GM12878 (cell line): ENCODE data around the gene TPCN2. TPM values are rescaled to one million over a fixed set of nuclear protein-coding genes. Genes with fewer than 3 reads are reported as not detected.

Experiments used
- ATAC-seq: fragments of 200-7000 bp; cut with Tn5 transposase; 3 replicates; pipeline ENCODE4 v1.9.1; 2020; ENCODE audit warnings: mild to moderate bottlenecking, moderate library complexity
- BruUV-seq: library from RNA; stranded (reverse); fragments of 400-500 nt; replicated peaks from 2 replicates; lab custom pipeline; 2021; lab: Mats Ljungman, UMichigan
- CTCF ChIA-PET: fragments of 300-600 bp; sonication (Branson Sonifier 250); formaldehyde crosslinking; extraction: SDS; loops from one replicate; lab custom pipeline; 2021; ENCODE audit warnings: inconsistent platforms; lab: Yijun Ruan, JAX
- POLR2A ChIA-PET: fragments of 350-600 bp; formaldehyde crosslinking; extraction: SDS; loops from one replicate; lab custom pipeline; 2021; ENCODE audit warnings: inconsistent platforms; lab: Charles Lee
- RAD21 ChIA-PET: fragments of 300-600 bp; sonication (Branson Sonifier 250); formaldehyde crosslinking; loops from one replicate; lab custom pipeline; 2023; ENCODE audit warnings: antibody characterized with exemption; ENCODE audit not compliant: unreplicated experiment; lab: Charles Lee
- SMC1A ChIA-PET: fragments of 300-600 bp; sonication (Branson Sonifier 250); formaldehyde crosslinking; loops from one replicate; lab custom pipeline; 2023; ENCODE audit not compliant: unreplicated experiment, uncharacterized antibody; lab: Charles Lee
- DNase-seq: peaks from one replicate; pipeline ENCODE4 v3.0.0-alpha.2; 2011; ENCODE audit warnings: low read depth, low spot score
- FAIRE-seq: peaks from 3 replicates; lab custom pipeline; 2011; peaks lifted over from hg19 to GRCh38; lab: Jason Lieb, UNC
- H2AFZ ChIP-seq: 2 replicates; pipeline ENCODE4 v1.6.0; 2011; ENCODE audit warnings: low read depth, low read length, control low read depth; ENCODE audit not compliant: control insufficient read depth
- H3K27ac ChIP-seq: 2 replicates; pipeline ENCODE4 v1.5.1; 2011; ENCODE audit warnings: control low read depth; ENCODE audit not compliant: control insufficient read depth, insufficient read depth
- H3K27me3 ChIP-seq, 2 experiments: replicated peaks in 1 of 2; 2 replicates each; pipeline versions ENCODE4 v1.6.0 to v1.6.1; 2011; ENCODE audit warnings: low read length in 1 of 2; ENCODE audit not compliant: control insufficient read depth in 2 of 2, insufficient read depth in 2 of 2
- H3K36me3 ChIP-seq, 2 experiments: 2 replicates each; pipeline ENCODE4 v1.5.1; 2011; ENCODE audit warnings: low read length in 1 of 2; ENCODE audit not compliant: control insufficient read depth in 2 of 2, insufficient read depth in 2 of 2
- H3K4me1 ChIP-seq: 2 replicates; pipeline ENCODE4 v1.6.1; 2011; ENCODE audit warnings: mild to moderate bottlenecking, low read length, moderate library complexity, mixed read lengths; ENCODE audit not compliant: control insufficient read depth, insufficient read depth
- H3K4me2 ChIP-seq: 2 replicates; pipeline ENCODE4 v1.6.0; 2011; ENCODE audit warnings: control low read depth; ENCODE audit not compliant: control insufficient read depth, insufficient read depth
- H3K4me3 ChIP-seq: fragments of 200-600 bp; sonication (generic); 2 replicates; pipeline ENCODE4 v1.5.1; 2016
- H3K79me2 ChIP-seq: 2 replicates; pipeline ENCODE4 v1.6.0; 2011; ENCODE audit warnings: low read length; ENCODE audit not compliant: control insufficient read depth, insufficient read depth
- H3K9ac ChIP-seq: 2 replicates; pipeline ENCODE4 v1.8.0; 2011; ENCODE audit warnings: low read length, control low read depth, mixed read lengths; ENCODE audit not compliant: control insufficient read depth, insufficient read depth
- H3K9me3 ChIP-seq: replicated peaks from 3 replicates; pipeline ENCODE4 v1.5.1; 2011; ENCODE audit warnings: mild to moderate bottlenecking, low read length; ENCODE audit not compliant: control insufficient read depth, insufficient read depth
- H4K20me1 ChIP-seq: 2 replicates; pipeline ENCODE4 v1.6.0; 2011; ENCODE audit not compliant: control insufficient read depth, insufficient read depth
- E4F1 ChIP-seq: fragments of 450-650 bp; IDR thresholded peaks from 2 replicates; pipeline ENCODE4 v1.6.1; 2018; ENCODE audit warnings: borderline replicate concordance, mild to moderate bottlenecking; ENCODE audit not compliant: partially characterized antibody
- MEF2A ChIP-seq: IDR thresholded peaks from 2 replicates; pipeline ENCODE4 v1.6.1; 2011; ENCODE audit warnings: low read depth, mild to moderate bottlenecking, low read length, moderate library complexity; ENCODE audit not compliant: insufficient read depth
- MYC ChIP-seq: IDR thresholded peaks from 2 replicates; pipeline ENCODE4 v1.6.1; 2011; ENCODE audit warnings: mild to moderate bottlenecking, low read length, moderate library complexity, inconsistent platforms; ENCODE audit not compliant: insufficient read depth, insufficient replicate concordance, insufficient read length, severe bottlenecking
- NFXL1 ChIP-seq: fragments of 450-650 bp; IDR thresholded peaks from 2 replicates; pipeline ENCODE4 v1.6.1; 2017; ENCODE audit warnings: antibody characterized with exemption, mild to moderate bottlenecking, borderline replicate concordance
- NKRF ChIP-seq: fragments of 450-650 bp; conservative IDR thresholded peaks from 2 replicates; pipeline ENCODE4 v1.6.1; 2017; ENCODE audit warnings: mild to moderate bottlenecking, moderate library complexity
- NR2C2 ChIP-seq: IDR thresholded peaks from 2 replicates; pipeline ENCODE4 v1.6.1; 2011; ENCODE audit warnings: borderline replicate concordance, low read depth; ENCODE audit not compliant: control insufficient read depth, insufficient read length
- RFX5 ChIP-seq: IDR thresholded peaks from 2 replicates; pipeline ENCODE4 v1.6.1; 2011; ENCODE audit warnings: low read depth, low read length, improper control_type of control experiment
- SKIL ChIP-seq: fragments of 450-650 bp; IDR thresholded peaks from 2 replicates; pipeline ENCODE4 v1.6.1; 2017; ENCODE audit warnings: mild to moderate bottlenecking, low read depth, inconsistent platforms; ENCODE audit not compliant: poor library complexity, severe bottlenecking
- SP1 ChIP-seq: IDR thresholded peaks from one replicate; pipeline ENCODE4 v1.6.1; 2011; ENCODE audit warnings: low read depth, low read length
- SUZ12 ChIP-seq: fragments of 200-600 bp; sonication (generic); IDR thresholded peaks from one replicate; pipeline ENCODE4 v1.6.1; 2018; ENCODE audit warnings: antibody characterized with exemption, mild to moderate bottlenecking; ENCODE audit not compliant: unreplicated experiment
- YY1 ChIP-seq: IDR thresholded peaks from 2 replicates; pipeline ENCODE4 v1.6.1; 2011; ENCODE audit warnings: low read depth, mild to moderate bottlenecking, low read length
- ZBTB40 ChIP-seq: fragments of 450-650 bp; IDR thresholded peaks from 2 replicates; pipeline ENCODE4 v1.6.1; 2016; ENCODE audit warnings: mild to moderate bottlenecking, moderate library complexity, borderline replicate concordance
- ZNF207 ChIP-seq: fragments of 450-650 bp; IDR thresholded peaks from 2 replicates; pipeline ENCODE4 v1.6.1; 2014; ENCODE audit warnings: antibody characterized with exemption, mild to moderate bottlenecking, borderline replicate concordance
- WGBS: methylation state at CpG from one replicate; pipeline ENCODE4 v1.1.6; 2016; ENCODE audit warnings: low lambda C conversion rate; ENCODE audit not compliant: insufficient replicate concordance, insufficient coverage; ENCODE audit errors: missing lambda C conversion rate; 5-methylcytosine and 5-hydroxymethylcytosine counted together
- in situ Hi-C: fragments of 300-500 bp; cut with MboI; formaldehyde crosslinking; loops from 9 replicates; pipeline ENCODE4 v1.14.3; 2018; ENCODE audit warnings: mixed read lengths
- intact Hi-C: fragments of 100-400 bp; cut with micrococcal nuclease; formaldehyde crosslinking; loops from one replicate; pipeline ENCODE4 v1.14.2; 2022; ENCODE audit not compliant: unreplicated experiment
- polyA plus RNA-seq, 11 experiments: library from polyadenylated mRNA; depleted of rRNA in 4 of 11; unstranded in 6 of 11; stranded (reverse) in 5 of 11; fragments of >200 nt; fragmentation: Nextera tagmentation in 4 of 11; fragmentation: Illumina TruSeq in 1 of 11; extraction: Ambion mirVana in 4 of 11; extraction: Trizol in 1 of 11; gene quantifications; 1 replicate in 1 of 11; 2 replicates in 10 of 11; pipeline versions ENCODE4 v1.2.1 to v1.2.3, GENCODE V29; 2011 to 2016; ENCODE audit warnings: inconsistent platforms in 2 of 11, missing spikeins in 2 of 11, low read depth in 1 of 11
- total RNA-seq, 4 experiments: library from RNA; depleted of rRNA in 3 of 4; stranded (reverse); fragments of >200 nt in 3 of 4; fragmentation: Illumina TruSeq in 1 of 4; extraction: Trizol in 1 of 4; gene quantifications; 2 replicates each; pipeline versions ENCODE4 v1.2.1 to v1.2.3, GENCODE V29; 2013 to 2021

Gene TPCN2
- total and polyA plus RNA-seq, 10 of the 15 experiments (the other 5 are each of a cell fraction or from before 2014, with no cell fraction given), result 1.7 to 18.4 (median 8.4) TPM

GRCh38 chr11:69000391-69000790 is 48.3 kb upstream of the TPCN2 start:
- no peak overlapping the region for H3K4me2 ChIP-seq
- POLR2A ChIA-PET, result no interaction called here
- RAD21 ChIA-PET, result no interaction called here
- 36% methylated on average over 5 of the region's 5 CpGs for WGBS
- CTCF ChIA-PET, result interaction anchor here (0.6 kb wide), 1 partner anchor 734 kb away, joined by 3 read pairs; no protein-coding TSS in a partner anchor
- intact Hi-C loops, result no loop called here
- H3K9ac ChIP-seq, result no peak overlapping the region
- ATAC-seq (no peak), FAIRE-seq (no peak), DNase-seq (no peak)
- SMC1A ChIA-PET, result no interaction called here
- no peak overlapping the region for H2AFZ ChIP-seq
- no peaks in the 10 kb centered on the region for H3K9me3 ChIP-seq
- peaks cover 0 to 3% of the 10 kb centered on the region in 2 experiments; a peak in 2 of 4 replicates for H3K27me3 ChIP-seq
- H3K4me3 ChIP-seq, result no peak overlapping the region
- no peaks in the 10 kb centered on the region for H3K79me2 ChIP-seq
- no peaks in the 10 kb centered on the region; the same call in 1 of the 2 replicates for H3K4me1 ChIP-seq
- H3K36me3 ChIP-seq, result no peaks in the 10 kb centered on the region
- no peaks in the 10 kb centered on the region for H4K20me1 ChIP-seq
- in situ Hi-C loops, result no loop called here
- no peak overlapping the region for H3K27ac ChIP-seq
- no TSS peak for BruUV-seq
- TF ChIP-seq ZNF207 (no peak), MYC (no peak), NKRF (no peak), YY1 (no peak), SP1 (no peak), RFX5 (no peak), NR2C2 (no peak), ZBTB40 (no peak), NFXL1 (no peak), SKIL (no peak), MEF2A (no peak), SUZ12 (no peak), E4F1 (no peak)
